Vagina (tissue), 2 donors: Measurements from ENCODE around the gene GLYATL2.

Source experiments
- POLR2AphosphoS5 ChIP-seq, 2 donors: sonication (generic); formaldehyde crosslinking; IDR thresholded peaks; one replicate each; pipeline ENCODE4 v1.9.0; 2017; ENCODE audit warnings: antibody characterized with exemption in 2 of 2, mild to moderate bottlenecking in 2 of 2, low read depth in 1 of 2; ENCODE audit not compliant: insufficient read depth in 1 of 2
- TF ChIP-seq, protein P1 (sequence below), 3 experiments: fragments of 450-650 bp in 2 of 3; fragments of 200-600 bp in 1 of 3; sonication (generic) in 1 of 3; IDR thresholded peaks; one replicate each; pipeline ENCODE4 v1.5.1; 2017 to 2019; ENCODE audit warnings: antibody characterized with exemption in 3 of 3, mild to moderate bottlenecking in 2 of 3, moderate library complexity in 2 of 3

DNA sequence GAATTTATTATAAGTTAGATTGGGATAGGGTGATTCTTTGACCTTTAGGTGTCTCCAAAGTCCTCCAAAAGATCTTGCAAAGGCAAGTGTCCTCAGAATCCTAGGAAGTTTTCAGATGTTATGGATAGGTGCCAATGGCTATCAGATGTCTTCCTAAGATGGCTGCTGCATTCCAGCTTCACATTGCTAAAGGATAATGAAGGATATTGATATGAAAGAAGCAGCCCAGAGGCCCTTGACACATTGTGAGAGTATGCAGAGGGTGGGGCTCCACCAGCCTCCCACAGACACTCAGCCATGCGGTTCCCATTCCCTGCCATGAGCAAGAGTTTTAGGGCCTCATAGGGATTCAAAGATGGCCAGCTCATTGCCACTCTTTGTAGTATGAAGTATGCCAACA is 22.3 kb upstream of the GLYATL2 start:
- TF ChIP-seq, protein P1, sequence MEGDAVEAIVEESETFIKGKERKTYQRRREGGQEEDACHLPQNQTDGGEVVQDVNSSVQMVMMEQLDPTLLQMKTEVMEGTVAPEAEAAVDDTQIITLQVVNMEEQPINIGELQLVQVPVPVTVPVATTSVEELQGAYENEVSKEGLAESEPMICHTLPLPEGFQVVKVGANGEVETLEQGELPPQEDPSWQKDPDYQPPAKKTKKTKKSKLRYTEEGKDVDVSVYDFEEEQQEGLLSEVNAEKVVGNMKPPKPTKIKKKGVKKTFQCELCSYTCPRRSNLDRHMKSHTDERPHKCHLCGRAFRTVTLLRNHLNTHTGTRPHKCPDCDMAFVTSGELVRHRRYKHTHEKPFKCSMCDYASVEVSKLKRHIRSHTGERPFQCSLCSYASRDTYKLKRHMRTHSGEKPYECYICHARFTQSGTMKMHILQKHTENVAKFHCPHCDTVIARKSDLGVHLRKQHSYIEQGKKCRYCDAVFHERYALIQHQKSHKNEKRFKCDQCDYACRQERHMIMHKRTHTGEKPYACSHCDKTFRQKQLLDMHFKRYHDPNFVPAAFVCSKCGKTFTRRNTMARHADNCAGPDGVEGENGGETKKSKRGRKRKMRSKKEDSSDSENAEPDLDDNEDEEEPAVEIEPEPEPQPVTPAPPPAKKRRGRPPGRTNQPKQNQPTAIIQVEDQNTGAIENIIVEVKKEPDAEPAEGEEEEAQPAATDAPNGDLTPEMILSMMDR (IDR thresholded peaks at IDR 0.05), result no peak
- TF ChIP-seq POLR2AphosphoS5 (IDR thresholded peaks at IDR 0.05; ENCODE audit: insufficient read depth in 1 of 2, low read depth in 1 of 2), result no peak
